Measurements from ENCODE around the gene HNRNPH2.

- TF ChIP-seq, protein P1, sequence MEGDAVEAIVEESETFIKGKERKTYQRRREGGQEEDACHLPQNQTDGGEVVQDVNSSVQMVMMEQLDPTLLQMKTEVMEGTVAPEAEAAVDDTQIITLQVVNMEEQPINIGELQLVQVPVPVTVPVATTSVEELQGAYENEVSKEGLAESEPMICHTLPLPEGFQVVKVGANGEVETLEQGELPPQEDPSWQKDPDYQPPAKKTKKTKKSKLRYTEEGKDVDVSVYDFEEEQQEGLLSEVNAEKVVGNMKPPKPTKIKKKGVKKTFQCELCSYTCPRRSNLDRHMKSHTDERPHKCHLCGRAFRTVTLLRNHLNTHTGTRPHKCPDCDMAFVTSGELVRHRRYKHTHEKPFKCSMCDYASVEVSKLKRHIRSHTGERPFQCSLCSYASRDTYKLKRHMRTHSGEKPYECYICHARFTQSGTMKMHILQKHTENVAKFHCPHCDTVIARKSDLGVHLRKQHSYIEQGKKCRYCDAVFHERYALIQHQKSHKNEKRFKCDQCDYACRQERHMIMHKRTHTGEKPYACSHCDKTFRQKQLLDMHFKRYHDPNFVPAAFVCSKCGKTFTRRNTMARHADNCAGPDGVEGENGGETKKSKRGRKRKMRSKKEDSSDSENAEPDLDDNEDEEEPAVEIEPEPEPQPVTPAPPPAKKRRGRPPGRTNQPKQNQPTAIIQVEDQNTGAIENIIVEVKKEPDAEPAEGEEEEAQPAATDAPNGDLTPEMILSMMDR (conservative IDR thresholded peaks at IDR 0.05; ENCODE audit: low read depth, low read length) = no peak
- TF ChIP-seq EZH2 (IDR thresholded peaks at IDR 0.05; ENCODE audit: borderline replicate concordance, low read depth, low read length, poor library complexity, severe bottlenecking) = no peak
These were observed 22.9 kb upstream of the HNRNPH2 start for GRCh38 chrX:101385026-101385684.

Data from A673 (cell line).